Measurements from ENCODE around the gene SLC7A1. TPM values are rescaled to one million over a fixed set of nuclear protein-coding genes. Genes with fewer than 3 reads are reported as not detected.

The SLC7A1 gene
- total RNA-seq, 1 donor from 2014 or later, result 43.2 TPM

DNA sequence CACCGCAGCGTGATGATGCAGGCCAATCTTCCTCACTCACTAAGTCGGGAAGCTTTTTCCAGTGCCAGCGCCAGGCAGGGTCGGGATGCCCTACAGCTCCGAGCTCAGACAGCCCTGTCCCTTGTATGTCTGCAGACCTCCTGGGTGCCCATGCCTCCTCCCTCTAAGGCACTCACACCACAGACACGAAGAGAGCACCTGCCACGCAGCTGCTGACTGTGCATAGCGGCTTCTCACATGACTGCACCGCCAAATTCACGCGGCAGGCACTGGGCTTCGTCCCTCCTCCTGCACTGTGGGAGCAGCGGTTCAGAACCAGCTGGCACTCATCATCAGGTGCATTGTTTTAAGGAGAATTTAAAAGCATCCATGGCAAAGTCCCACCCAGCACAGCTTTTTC, 88.1 kb downstream of the SLC7A1 start:
- H3K4me1 ChIP-seq, result peaks cover 42% of the 10 kb centered on the region
- no peaks in the 10 kb centered on the region for H3K9me3 ChIP-seq
- no peak for DNase-seq (ENCODE audit: extremely low spot score in 2 of 2)
- peak overlapping the region; percentile 63 for H3K27ac ChIP-seq
- no peak for TF ChIP-seq CTCF (IDR thresholded peaks at IDR 0.05)
- no peak for TF ChIP-seq POLR2AphosphoS5 (IDR thresholded peaks at IDR 0.05; ENCODE audit: insufficient read depth in 1 of 2, low read depth in 1 of 2)
- no peak for TF ChIP-seq POLR2A (IDR thresholded peaks at IDR 0.05)
- no peaks in the 10 kb centered on the region for H3K36me3 ChIP-seq
- H3K4me3 ChIP-seq, result no peak overlapping the region
- intact Hi-C loops (cut with DNase I), result loop anchor here (5.0 kb wide), 1 partner anchor 605 kb away; no protein-coding TSS in a partner anchor
- no peaks in the 10 kb centered on the region for H3K27me3 ChIP-seq

- peaks cover 34% of the 10 kb centered on the region for H3K4me1 ChIP-seq
- no peak overlapping the region for H3K4me3 ChIP-seq
- H3K36me3 ChIP-seq, result no peaks in the 10 kb centered on the region
- DNase-seq (ENCODE audit: extremely low spot score in 2 of 2), result no peak
- H3K27me3 ChIP-seq, result no peaks in the 10 kb centered on the region
- intact Hi-C loops (cut with DNase I), result loop anchor here (5.0 kb wide), 1 partner anchor 606 kb away; no protein-coding TSS in a partner anchor
- H3K9me3 ChIP-seq, result no peaks in the 10 kb centered on the region
- H3K27ac ChIP-seq, result no peak overlapping the region
- no peak for TF ChIP-seq POLR2A (IDR thresholded peaks at IDR 0.05)
Observed at GRCh38 chr13:29505950-29506349, 89.5 kb downstream of the SLC7A1 start.

- DNase-seq (ENCODE audit: extremely low spot score in 2 of 2), result no peak
- Histone ChIP-seq H3K4me3 (no peak overlapping the region), H3K27me3 (no peaks in the 10 kb centered on the region)
Observed at GRCh38 chr13:29505511-29505910, 90.0 kb downstream of the SLC7A1 start.

DNA sequence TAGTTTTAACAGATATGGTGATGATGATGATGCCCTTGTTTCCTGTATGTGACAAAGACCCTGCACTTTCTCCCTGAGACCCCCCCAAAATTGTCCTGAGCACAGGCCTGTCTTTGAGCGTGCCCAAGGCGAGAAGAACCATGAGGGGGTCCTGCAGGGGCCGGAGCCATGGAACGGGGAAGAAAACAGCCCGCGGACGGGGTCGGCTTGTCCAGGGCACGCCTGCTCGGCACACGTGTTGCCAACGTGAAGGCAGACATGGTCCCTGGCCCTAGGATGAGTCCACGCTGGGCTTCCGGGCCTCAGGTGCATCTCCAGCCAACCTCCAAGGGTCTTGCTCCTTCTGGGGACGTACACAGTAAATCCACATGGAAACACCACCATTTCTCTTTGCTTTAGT, 90.8 kb downstream of the SLC7A1 start:
- Histone ChIP-seq H3K27ac (no peak overlapping the region), H3K4me3 (no peak overlapping the region), H3K9me3 (no peaks in the 10 kb centered on the region), H3K27me3 (no peaks in the 10 kb centered on the region), H3K36me3 (no peaks in the 10 kb centered on the region), H3K4me1 (peaks cover 27% of the 10 kb centered on the region)
- TF ChIP-seq POLR2A (IDR thresholded peaks at IDR 0.05), result no peak
- DNase-seq (ENCODE audit: extremely low spot score in 2 of 2), result no peak
- intact Hi-C loops (cut with DNase I), result loop anchor here (5.0 kb wide), 1 partner anchor 608 kb away; no protein-coding TSS in a partner anchor

More at GRCh38 chr13:29505511-29505910, 90.0 kb downstream of the SLC7A1 start:
- intact Hi-C loops (cut with DNase I), result loop anchor here (5.0 kb wide), 1 partner anchor 607 kb away; no protein-coding TSS in a partner anchor
- Histone ChIP-seq H3K36me3 (no peaks in the 10 kb centered on the region), H3K27ac (no peak overlapping the region), H3K9me3 (no peaks in the 10 kb centered on the region), H3K4me1 (peaks cover 29% of the 10 kb centered on the region)
- TF ChIP-seq CTCF (IDR thresholded peaks at IDR 0.05) (no peak), POLR2A (IDR thresholded peaks at IDR 0.05) (no peak), POLR2AphosphoS5 (IDR thresholded peaks at IDR 0.05; ENCODE audit: insufficient read depth in 1 of 2, low read depth in 1 of 2) (no peak)

DNA sequence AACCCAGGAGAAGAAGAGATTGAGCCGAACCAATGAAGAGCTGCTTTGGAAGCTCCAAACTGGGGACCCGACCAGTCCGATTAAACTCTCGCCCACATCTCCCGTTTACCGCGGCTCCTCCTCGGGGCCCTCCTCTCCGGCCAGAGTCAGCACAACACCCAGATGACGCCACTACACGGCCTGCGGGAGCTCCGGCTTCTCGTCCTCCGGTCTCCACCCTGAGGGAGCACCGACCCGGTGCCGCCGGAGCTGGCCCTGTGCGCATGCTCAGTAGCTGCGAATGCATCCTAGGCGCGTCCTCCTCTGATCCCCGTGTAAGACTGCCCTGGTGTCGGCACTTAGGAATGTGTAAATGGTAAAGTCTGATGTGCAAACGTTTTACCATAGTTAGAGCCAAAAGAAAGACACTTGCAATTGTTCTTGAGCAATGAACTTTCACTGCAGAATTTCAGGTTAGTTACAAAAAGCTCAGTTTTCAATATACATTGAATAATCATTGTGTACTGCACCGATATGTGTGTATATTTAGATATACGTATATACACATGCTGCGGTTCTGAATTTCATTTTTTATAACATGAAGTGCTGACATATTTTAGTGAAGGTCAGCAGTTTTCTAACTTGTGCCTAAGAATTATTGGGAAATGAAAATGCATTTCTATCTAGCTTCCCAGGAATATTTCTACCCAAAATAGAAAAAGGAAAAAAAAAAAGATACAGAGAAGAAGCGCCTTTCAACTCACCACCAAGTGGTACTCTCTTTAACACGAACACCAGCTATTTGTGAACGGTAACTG, 92.2 kb downstream of the SLC7A1 start:
- Histone ChIP-seq H3K27me3 (no peaks in the 10 kb centered on the region), H3K4me3 (no peak overlapping the region), H3K27ac (no peak overlapping the region), H3K9me3 (no peaks in the 10 kb centered on the region), H3K4me1 (peaks cover 20% of the 10 kb centered on the region), H3K36me3 (no peaks in the 10 kb centered on the region)
- DNase-seq (ENCODE audit: extremely low spot score in 2 of 2), result no peak
- intact Hi-C loops (cut with DNase I), result no loop called here
- TF ChIP-seq CTCF (IDR thresholded peaks at IDR 0.05) (no peak), POLR2AphosphoS5 (IDR thresholded peaks at IDR 0.05; ENCODE audit: insufficient read depth in 1 of 2, low read depth in 1 of 2) (peak in 1 of 2 donors; percentile 10), POLR2A (IDR thresholded peaks at IDR 0.05) (no peak)

DNA sequence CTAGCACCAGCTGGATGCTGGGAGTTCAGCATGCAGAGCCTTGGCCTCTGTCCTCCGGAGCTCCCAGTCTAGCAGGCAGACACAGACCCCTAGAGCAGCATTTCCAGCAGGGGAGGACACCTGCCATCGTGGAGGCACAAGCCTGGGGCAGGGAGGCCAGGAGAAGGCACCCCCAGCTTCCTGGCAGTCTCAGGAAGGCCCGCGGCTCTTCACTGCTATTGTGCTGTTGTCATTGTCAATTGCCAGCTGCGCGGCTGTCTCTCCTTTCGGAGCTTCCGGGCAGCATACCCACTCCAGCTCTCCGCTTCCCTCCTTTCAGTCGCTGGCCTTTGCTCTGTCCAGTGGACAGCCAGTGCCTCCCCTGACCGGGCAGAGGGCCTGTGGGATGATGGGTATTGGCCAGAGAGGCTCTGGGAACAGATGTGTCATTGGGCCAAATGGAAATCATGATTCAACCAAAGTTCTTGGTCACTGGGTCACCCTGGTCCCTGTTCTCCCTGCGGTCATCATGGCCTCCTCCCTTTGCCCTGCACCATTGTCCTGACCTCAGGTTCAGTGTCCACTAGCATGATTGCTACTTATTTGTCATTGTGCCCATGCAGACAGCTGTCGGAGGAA, 93.0 kb downstream of the SLC7A1 start:
- DNase-seq (ENCODE audit: extremely low spot score in 2 of 2), result no peak
- TF ChIP-seq POLR2AphosphoS5 (IDR thresholded peaks at IDR 0.05; ENCODE audit: insufficient read depth in 1 of 2, low read depth in 1 of 2) (no peak), POLR2A (IDR thresholded peaks at IDR 0.05) (no peak), CTCF (IDR thresholded peaks at IDR 0.05) (no peak)
- Histone ChIP-seq H3K27ac (no peak overlapping the region), H3K27me3 (no peaks in the 10 kb centered on the region), H3K9me3 (no peaks in the 10 kb centered on the region), H3K4me1 (peaks cover 13% of the 10 kb centered on the region), H3K36me3 (no peaks in the 10 kb centered on the region), H3K4me3 (no peak overlapping the region)
- intact Hi-C loops (cut with DNase I), result no loop called here

All from vagina (tissue), 2 donors.